Loucy (cell line): Measurements from ENCODE around the gene ZNF507.

Experiments
- H2AFZ ChIP-seq: fragments of 200-600 bp; sonication (generic); 2 replicates; pipeline ENCODE4 v1.6.0; 2016; ENCODE audit warnings: antibody characterized with exemption, mild to moderate bottlenecking, low read length, moderate library complexity
- H3F3A ChIP-seq: fragments of 200-600 bp; 2 replicates; pipeline ENCODE4 v1.6.0; 2016; ENCODE audit warnings: antibody characterized with exemption, low read depth, mild to moderate bottlenecking
- H3K27me3 ChIP-seq: fragments of 200-600 bp; sonication (generic); 2 replicates; pipeline ENCODE4 v1.6.1; 2014; ENCODE audit warnings: low read length, mild to moderate bottlenecking; ENCODE audit not compliant: insufficient read depth, poor library complexity, severe bottlenecking
- H3K36me3 ChIP-seq: fragments of 200-600 bp; sonication (generic); 2 replicates; pipeline ENCODE4 v1.6.1; 2016; ENCODE audit warnings: low read length; ENCODE audit not compliant: insufficient read depth
- H3K4me1 ChIP-seq: fragments of 200-600 bp; sonication (generic); 2 replicates; pipeline ENCODE4 v1.5.1; 2014; ENCODE audit warnings: low read length, mild to moderate bottlenecking; ENCODE audit not compliant: insufficient read depth, poor library complexity, severe bottlenecking
- H3K4me2 ChIP-seq: fragments of 200-600 bp; sonication (generic); 2 replicates; pipeline ENCODE4 v1.6.0; 2014; ENCODE audit warnings: antibody characterized with exemption, low read length, low read depth, mild to moderate bottlenecking; ENCODE audit not compliant: poor library complexity, severe bottlenecking
- H3K4me3 ChIP-seq: fragments of 200-600 bp; sonication (generic); 2 replicates; pipeline ENCODE4 v1.5.1; 2014; ENCODE audit warnings: low read length, mild to moderate bottlenecking, mixed read lengths; ENCODE audit not compliant: poor library complexity, severe bottlenecking
- H3K79me2 ChIP-seq: fragments of 200-600 bp; sonication (generic); 2 replicates; pipeline ENCODE4 v1.6.1; 2014; ENCODE audit warnings: low read length; ENCODE audit not compliant: insufficient read depth
- H3K9ac ChIP-seq: fragments of 200-600 bp; sonication (generic); 2 replicates; pipeline ENCODE4 v1.6.0; 2014; ENCODE audit warnings: mild to moderate bottlenecking, low read depth, low read length, moderate library complexity; ENCODE audit not compliant: poor library complexity, severe bottlenecking
- H3K9me2 ChIP-seq: fragments of 200-600 bp; sonication (generic); replicated peaks from 2 replicates; pipeline ENCODE4 v1.6.1; 2016; ENCODE audit warnings: low read depth, low read length, mixed read lengths
- H3K9me3 ChIP-seq: fragments of 200-600 bp; sonication (generic); 2 replicates; pipeline ENCODE4 v1.6.1; 2014; ENCODE audit warnings: mild to moderate bottlenecking, antibody characterized with exemption, low read length, low read depth; ENCODE audit not compliant: insufficient read depth
- H4K20me1 ChIP-seq: fragments of 200-600 bp; sonication (generic); 2 replicates; pipeline ENCODE4 v1.6.0; 2014; ENCODE audit warnings: antibody characterized with exemption, low read length, mild to moderate bottlenecking; ENCODE audit not compliant: insufficient read depth, poor library complexity, severe bottlenecking
- EZH2phosphoT487 ChIP-seq: fragments of 200-600 bp; IDR thresholded peaks from 2 replicates; pipeline ENCODE4 v1.6.1; 2018; ENCODE audit warnings: antibody characterized with exemption, mild to moderate bottlenecking, moderate library complexity, borderline replicate concordance
- TF ChIP-seq, protein P1 (sequence below): fragments of 200-600 bp; sonication (generic); conservative IDR thresholded peaks from 2 replicates; pipeline ENCODE4 v1.5.1; 2014; ENCODE audit warnings: mild to moderate bottlenecking, antibody characterized with exemption, low read length

The ZNF507 gene

DNA sequence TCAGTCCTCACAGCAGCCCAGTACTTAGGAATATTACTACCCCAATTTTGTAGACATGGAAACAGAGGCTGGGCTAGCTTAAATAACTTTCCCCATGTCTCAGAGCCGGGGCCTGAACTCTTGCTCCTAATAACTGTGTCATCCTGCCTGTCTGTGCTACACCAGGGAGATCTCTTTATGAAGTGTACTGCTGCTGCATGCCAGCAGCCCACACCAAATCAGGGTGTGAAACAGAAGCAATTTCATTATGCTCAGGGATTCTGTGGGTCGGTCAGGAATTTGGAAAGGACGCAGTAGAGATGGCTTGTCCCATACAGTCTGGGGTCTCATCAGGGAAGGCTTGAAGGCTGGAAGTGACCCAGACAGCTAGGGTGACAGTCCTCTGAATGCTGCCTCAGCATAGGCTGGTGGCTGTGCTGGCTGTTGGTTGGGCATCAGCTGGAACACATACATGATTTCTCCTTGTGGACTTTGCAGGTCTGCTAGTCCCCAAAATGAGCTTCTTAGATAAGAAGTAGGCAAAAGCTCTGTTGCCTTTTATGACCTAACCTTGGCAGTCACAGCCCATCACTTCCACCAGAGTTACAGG, 22.6 kb downstream of the ZNF507 start:
- Histone ChIP-seq H3K27me3 (no peaks in the 10 kb centered on the region), H3K9me2 (no peaks in the 10 kb centered on the region), H3K4me1 (no peaks in the 10 kb centered on the region), H3F3A (no peaks in the 10 kb centered on the region), H2AFZ (no peak overlapping the region), H3K9me3 (no peaks in the 10 kb centered on the region), H3K4me3 (no peak overlapping the region), H3K4me2 (no peak overlapping the region), H4K20me1 (no peaks in the 10 kb centered on the region), H3K36me3 (peaks cover 39% of the 10 kb centered on the region; the same call in 1 of the 2 replicates), H3K9ac (no peak overlapping the region), H3K79me2 (peaks cover 20% of the 10 kb centered on the region; the same call in 1 of the 2 replicates)
- no peak for TF ChIP-seq EZH2phosphoT487
- TF ChIP-seq, protein P1, sequence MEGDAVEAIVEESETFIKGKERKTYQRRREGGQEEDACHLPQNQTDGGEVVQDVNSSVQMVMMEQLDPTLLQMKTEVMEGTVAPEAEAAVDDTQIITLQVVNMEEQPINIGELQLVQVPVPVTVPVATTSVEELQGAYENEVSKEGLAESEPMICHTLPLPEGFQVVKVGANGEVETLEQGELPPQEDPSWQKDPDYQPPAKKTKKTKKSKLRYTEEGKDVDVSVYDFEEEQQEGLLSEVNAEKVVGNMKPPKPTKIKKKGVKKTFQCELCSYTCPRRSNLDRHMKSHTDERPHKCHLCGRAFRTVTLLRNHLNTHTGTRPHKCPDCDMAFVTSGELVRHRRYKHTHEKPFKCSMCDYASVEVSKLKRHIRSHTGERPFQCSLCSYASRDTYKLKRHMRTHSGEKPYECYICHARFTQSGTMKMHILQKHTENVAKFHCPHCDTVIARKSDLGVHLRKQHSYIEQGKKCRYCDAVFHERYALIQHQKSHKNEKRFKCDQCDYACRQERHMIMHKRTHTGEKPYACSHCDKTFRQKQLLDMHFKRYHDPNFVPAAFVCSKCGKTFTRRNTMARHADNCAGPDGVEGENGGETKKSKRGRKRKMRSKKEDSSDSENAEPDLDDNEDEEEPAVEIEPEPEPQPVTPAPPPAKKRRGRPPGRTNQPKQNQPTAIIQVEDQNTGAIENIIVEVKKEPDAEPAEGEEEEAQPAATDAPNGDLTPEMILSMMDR: no peak

DNA sequence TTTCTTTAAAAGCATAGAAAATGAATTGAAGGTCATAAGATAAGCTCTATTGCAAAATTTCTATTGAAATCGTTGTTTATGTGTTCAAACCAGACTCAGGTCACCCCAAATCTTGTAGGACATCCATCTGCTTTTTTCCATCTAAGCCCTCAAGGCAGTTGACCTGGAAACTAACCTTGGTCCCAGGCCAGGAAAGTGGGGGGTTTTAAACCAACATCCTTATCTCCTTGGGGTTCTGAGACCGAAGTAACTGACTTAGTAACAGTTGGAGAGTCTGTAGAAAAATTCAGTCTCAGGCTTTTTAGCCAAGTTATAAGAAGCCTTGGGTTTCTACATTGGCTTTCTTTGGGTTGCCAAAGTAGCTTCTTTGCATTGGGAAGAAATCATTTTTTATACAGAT, 23.4 kb downstream of the ZNF507 start:
- H3K4me3 ChIP-seq: no peak overlapping the region
- no peak for TF ChIP-seq EZH2phosphoT487
- TF ChIP-seq, protein P1: no peak
- H2AFZ ChIP-seq: no peak overlapping the region
- H3K36me3 ChIP-seq: peaks cover 44% of the 10 kb centered on the region; the same call in 1 of the 2 replicates
- no peak overlapping the region for H3K4me2 ChIP-seq
- no peaks in the 10 kb centered on the region for H3K9me3 ChIP-seq
- H4K20me1 ChIP-seq: no peaks in the 10 kb centered on the region
- H3K4me1 ChIP-seq: no peaks in the 10 kb centered on the region
- H3K9me2 ChIP-seq: no peaks in the 10 kb centered on the region
- peaks cover 19% of the 10 kb centered on the region; the same call in 1 of the 2 replicates for H3K79me2 ChIP-seq
- H3K27me3 ChIP-seq: no peaks in the 10 kb centered on the region
- H3K9ac ChIP-seq: no peak overlapping the region
- H3F3A ChIP-seq: no peaks in the 10 kb centered on the region

DNA sequence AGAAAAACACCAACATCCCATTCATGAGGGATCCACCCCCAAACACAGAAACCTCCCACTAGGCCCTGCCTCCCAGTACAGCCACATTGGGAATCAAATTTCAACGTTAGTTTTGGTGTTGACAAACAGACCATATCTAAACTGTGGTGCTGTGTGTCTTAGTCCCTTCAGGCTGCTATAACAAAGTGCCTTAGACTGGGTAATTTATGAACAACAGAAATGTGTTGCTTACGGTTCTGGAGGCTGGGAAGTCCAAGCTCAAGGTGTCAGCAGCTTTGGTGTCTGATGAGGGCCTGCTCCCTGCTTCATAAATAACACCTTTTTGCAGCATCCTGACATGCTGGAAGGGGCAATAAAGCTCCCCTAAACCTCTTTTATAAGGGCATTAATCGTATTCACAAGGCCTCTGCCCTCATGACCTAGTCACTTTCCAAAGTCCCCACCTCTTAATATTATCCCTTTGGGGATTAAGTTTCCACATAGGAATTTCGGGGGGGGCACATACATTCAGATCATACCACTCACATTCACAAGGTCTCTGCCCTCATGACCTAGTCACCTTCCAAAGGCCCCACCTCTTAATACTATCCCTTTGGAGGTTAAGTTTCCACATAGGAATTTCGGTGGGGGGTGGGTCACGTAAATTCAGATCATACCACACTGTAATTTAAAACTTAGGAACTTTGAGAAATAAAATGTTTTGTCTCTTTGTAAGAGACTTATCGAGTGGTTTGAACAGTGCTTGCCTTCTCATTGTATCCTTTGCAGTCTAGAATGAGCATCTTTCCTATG, 27.5 kb downstream of the ZNF507 start:
- Histone ChIP-seq H3K4me1 (no peaks in the 10 kb centered on the region), H2AFZ (no peak overlapping the region), H3K9me2 (no peaks in the 10 kb centered on the region), H4K20me1 (no peaks in the 10 kb centered on the region), H3K27me3 (no peaks in the 10 kb centered on the region), H3K79me2 (peaks cover 5% of the 10 kb centered on the region; the same call in 1 of the 2 replicates), H3K4me2 (no peak overlapping the region), H3K4me3 (no peak overlapping the region), H3F3A (no peaks in the 10 kb centered on the region), H3K9ac (no peak overlapping the region), H3K36me3 (peaks cover 36% of the 10 kb centered on the region; the same call in 1 of the 2 replicates), H3K9me3 (no peaks in the 10 kb centered on the region)
- TF ChIP-seq, protein P1: no peak
- no peak for TF ChIP-seq EZH2phosphoT487
